Adrenal gland (tissue), 12 donors: ENCODE results near the gene TSKU. TPM values are rescaled to one million over a fixed set of nuclear protein-coding genes. Genes with fewer than 3 reads are reported as not detected.

ENCODE experiments used
- DNase-seq, 7 donors: peaks; one replicate each; pipeline ENCODE4 v3.0.0-alpha.2; 2019 to 2020
- H3K27ac ChIP-seq, 5 donors: fragments of 200-600 bp; sonication (generic) in 4 of 5; 1 replicate in 3 of 5; 2 replicates in 2 of 5; pipeline versions ENCODE4 v1.5.1 to v1.8.0; 2016 to 2020; ENCODE audit warnings: mild to moderate bottlenecking in 1 of 5
- H3K27me3 ChIP-seq: fragments of 200-600 bp; 2 replicates; pipeline ENCODE4 v1.8.0; 2021
- H3K36me3 ChIP-seq, 2 donors: fragments of 200-600 bp; replicated peaks in 1 of 2; 1 replicate in 1 of 2; 2 replicates in 1 of 2; pipeline versions ENCODE4 v1.5.1 to v1.8.0; 2018 to 2022
- H3K4me1 ChIP-seq, 2 donors: fragments of 200-600 bp; replicated peaks in 1 of 2; 1 replicate in 1 of 2; 2 replicates in 1 of 2; pipeline versions ENCODE4 v1.5.1 to v1.8.0; 2018 to 2021
- H3K4me3 ChIP-seq, 4 donors: fragments of 200-600 bp; sonication (generic) in 3 of 4; one replicate each; pipeline ENCODE4 v1.5.1; 2016 to 2018
- H3K9me3 ChIP-seq, 3 donors: fragments of 200-600 bp; sonication (generic) in 1 of 3; replicated peaks in 1 of 3; 1 replicate in 2 of 3; 2 replicates in 1 of 3; pipeline versions ENCODE4 v1.5.1 to v1.8.0; 2016 to 2021
- POLR2A ChIP-seq, 2 donors: fragments of 450-650 bp; IDR thresholded peaks; one replicate each; pipeline ENCODE4 v1.6.1; 2017; ENCODE audit warnings: antibody characterized with exemption in 2 of 2, mild to moderate bottlenecking in 2 of 2, moderate library complexity in 1 of 2
- WGBS, 4 donors: extraction: QIAGEN DNeasy Blood & Tissue Kit in 2 of 4; methylation state at CpG; one replicate each; pipeline versions ENCODE4 v1.1.5 to v1.1.7; 2013 to 2017; 5-methylcytosine and 5-hydroxymethylcytosine counted together
- intact Hi-C, 2 donors: fragments of 100-400 bp; cut with DNase I; formaldehyde crosslinking; loops; one replicate each; pipeline versions ENCODE4 v1.14.1 to v1.15.0; 2022 to 2023
- polyA plus RNA-seq, 3 donors: library from polyadenylated mRNA; stranded (reverse); fragments of 200-250 nt in 2 of 3; fragments of 350-450 nt in 1 of 3; fragmentation: Illumina TruSeq in 1 of 3; extraction: RNeasy Lipid Tissue Mini Kit (QIAGEN cat#74804) in 1 of 3; gene quantifications; one replicate each; pipeline ENCODE4 v1.2.3, GENCODE V29; 2013 to 2014
- total RNA-seq, 9 donors: library from RNA; depleted of rRNA in 4 of 9; stranded (reverse); fragments of >200 nt in 4 of 9; fragments of 120-200 nt in 1 of 9; fragmentation: NEBNext Ultra II Directional in 1 of 9; extraction: Animal tissue kit (Norgen Biotek cat#: 25700) in 1 of 9; gene quantifications; one replicate each; pipeline versions ENCODE4 v1.1.0 to v1.2.4, GENCODE V29; 2013 to 2023
- TF ChIP-seq, protein P1 (sequence below), 6 experiments: fragments of 450-650 bp in 4 of 6; fragments of 200-600 bp in 2 of 6; sonication (generic) in 1 of 6; IDR thresholded peaks; 1 replicate in 5 of 6; 2 replicates in 1 of 6; pipeline versions ENCODE4 v1.5.1 to v1.8.0; 2016 to 2021; ENCODE audit warnings: antibody characterized with exemption in 6 of 6, mild to moderate bottlenecking in 2 of 6, moderate library complexity in 1 of 6
- donor health status: healthy with polysubstance abuse.
- donor health status: Bipolar disorder and iron deficiency.
- donor health status: DM: yes; HTN: yes; CAD: no.
- donor health status: DM: no; HTN: no; CAD: no.
- donor health status: DM: no; HTN: no; CAD: no.
- donor health status: DM: yes; HTN: yes; CAD: no.

Gene TSKU
- total and polyA plus RNA-seq, 12 donors, result 6.7 to 129 (median 12.7) TPM

DNA sequence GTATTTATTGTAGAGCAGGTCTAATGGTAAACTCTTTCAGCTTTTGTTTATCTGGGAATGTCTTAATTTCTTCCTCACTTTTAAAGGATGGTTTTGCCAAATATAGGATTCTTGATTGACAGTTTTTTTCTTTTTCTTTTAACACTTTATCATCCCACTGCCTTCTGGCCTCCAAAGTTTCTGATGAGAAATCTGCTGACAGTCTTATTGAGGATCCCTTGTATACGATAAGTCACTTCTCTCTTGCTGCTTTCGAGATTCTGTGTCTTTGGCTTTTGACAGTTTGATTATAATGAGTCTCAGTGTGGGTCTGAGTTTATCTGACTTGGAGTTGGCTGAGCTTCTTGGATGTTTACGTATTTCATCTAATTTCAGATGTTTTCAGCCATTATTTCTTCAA lies 6.7 kb upstream of the TSKU start:
- Histone ChIP-seq H3K27me3 (no peaks in the 10 kb centered on the region), H3K4me1 (peaks cover 0 to 9% of the 10 kb centered on the region in 2 donors), H3K4me3 (no peak overlapping the region), H3K27ac (no peak overlapping the region), H3K9me3 (peaks cover 0 to 9% (median 0%) of the 10 kb centered on the region in 3 donors), H3K36me3 (no peaks in the 10 kb centered on the region)
- DNase-seq, result no peak
- 86 to 93% (median 90%) methylated on average over 3 of the region's 3 CpGs for WGBS, 4 donors
- intact Hi-C loops, result no loop called here
- no peak for TF ChIP-seq POLR2A (IDR thresholded peaks at IDR 0.05)
- TF ChIP-seq, protein P1, sequence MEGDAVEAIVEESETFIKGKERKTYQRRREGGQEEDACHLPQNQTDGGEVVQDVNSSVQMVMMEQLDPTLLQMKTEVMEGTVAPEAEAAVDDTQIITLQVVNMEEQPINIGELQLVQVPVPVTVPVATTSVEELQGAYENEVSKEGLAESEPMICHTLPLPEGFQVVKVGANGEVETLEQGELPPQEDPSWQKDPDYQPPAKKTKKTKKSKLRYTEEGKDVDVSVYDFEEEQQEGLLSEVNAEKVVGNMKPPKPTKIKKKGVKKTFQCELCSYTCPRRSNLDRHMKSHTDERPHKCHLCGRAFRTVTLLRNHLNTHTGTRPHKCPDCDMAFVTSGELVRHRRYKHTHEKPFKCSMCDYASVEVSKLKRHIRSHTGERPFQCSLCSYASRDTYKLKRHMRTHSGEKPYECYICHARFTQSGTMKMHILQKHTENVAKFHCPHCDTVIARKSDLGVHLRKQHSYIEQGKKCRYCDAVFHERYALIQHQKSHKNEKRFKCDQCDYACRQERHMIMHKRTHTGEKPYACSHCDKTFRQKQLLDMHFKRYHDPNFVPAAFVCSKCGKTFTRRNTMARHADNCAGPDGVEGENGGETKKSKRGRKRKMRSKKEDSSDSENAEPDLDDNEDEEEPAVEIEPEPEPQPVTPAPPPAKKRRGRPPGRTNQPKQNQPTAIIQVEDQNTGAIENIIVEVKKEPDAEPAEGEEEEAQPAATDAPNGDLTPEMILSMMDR (IDR thresholded peaks at IDR 0.05), result no peak

DNA sequence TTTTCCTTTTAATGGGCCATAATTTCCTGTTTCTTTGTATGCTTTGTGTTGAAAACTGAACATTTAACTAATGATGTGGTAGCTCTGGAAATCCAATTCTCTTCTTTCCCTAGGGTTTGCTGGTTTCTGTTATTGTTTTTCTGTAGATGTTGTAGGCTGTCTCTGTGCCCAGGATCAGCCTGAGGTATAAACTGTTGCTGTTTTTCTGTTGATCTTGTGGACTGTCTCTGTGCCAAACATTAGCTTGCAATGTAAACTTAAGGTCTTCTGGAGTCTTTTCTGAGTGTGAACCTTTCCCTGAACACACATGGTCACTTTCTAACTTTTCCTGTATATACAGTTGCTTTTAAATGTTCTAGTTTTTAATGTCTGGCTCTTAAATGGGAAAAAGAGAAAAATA lies 5.9 kb upstream of the TSKU start:
- no peaks in the 10 kb centered on the region for H3K36me3 ChIP-seq
- H3K4me1 ChIP-seq, result peaks cover 0 to under 1% of the 10 kb centered on the region in 2 donors
- H3K4me3 ChIP-seq, result no peak overlapping the region
- peaks cover 0 to 9% (median 0%) of the 10 kb centered on the region in 3 donors for H3K9me3 ChIP-seq
- TF ChIP-seq, protein P1 (IDR thresholded peaks at IDR 0.05), result no peak
- TF ChIP-seq POLR2A (IDR thresholded peaks at IDR 0.05), result no peak
- intact Hi-C loops, result no loop called here
- H3K27ac ChIP-seq, result no peak overlapping the region
- H3K27me3 ChIP-seq, result no peaks in the 10 kb centered on the region
- DNase-seq, result no peak

DNA sequence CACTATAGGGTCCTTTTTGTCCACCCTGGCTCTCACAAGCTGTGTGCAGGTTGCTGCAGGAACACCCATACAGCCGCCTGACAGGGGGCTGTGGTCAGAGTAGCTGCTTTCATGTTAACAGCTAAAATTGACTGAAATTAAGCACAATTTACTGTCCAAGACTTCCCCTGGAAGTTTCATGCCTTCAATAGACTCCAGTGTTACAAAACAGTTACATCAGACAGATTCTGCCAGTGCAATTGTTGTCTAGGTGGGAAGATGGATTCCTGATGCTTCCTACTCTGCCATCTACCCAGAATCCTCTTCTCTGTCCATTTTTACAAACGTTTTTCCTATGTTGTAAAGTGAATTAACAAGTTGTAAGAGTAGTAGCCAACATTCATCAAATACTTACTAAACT lies 5.3 kb upstream of the TSKU start:
- TF ChIP-seq POLR2A (IDR thresholded peaks at IDR 0.05), result no peak
- TF ChIP-seq, protein P1 (IDR thresholded peaks at IDR 0.05), result no peak

DNA sequence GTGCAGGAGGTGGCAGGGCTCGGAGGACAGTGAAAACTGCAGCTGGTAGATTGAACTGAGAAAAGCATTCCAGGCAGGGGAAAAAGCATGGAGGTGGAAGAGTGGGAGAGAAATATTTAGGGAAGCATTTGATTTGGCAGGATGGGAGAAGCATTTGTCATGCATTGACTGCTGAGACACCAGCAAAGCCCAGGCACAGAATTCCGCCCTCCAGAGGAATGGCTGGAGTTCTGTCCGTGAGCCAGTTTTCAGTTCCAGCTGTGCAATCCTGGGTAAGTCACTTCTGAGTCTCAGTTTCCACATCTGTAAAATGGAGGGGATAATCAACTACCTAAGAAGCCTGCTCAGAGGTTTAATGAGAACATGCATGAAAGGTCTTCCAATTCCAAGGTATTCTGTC lies 4.3 kb upstream of the TSKU start:
- 70 to 90% (median 85%) methylated on average over 3 of the region's 3 CpGs for WGBS, 4 donors
- TF ChIP-seq, protein P1 (IDR thresholded peaks at IDR 0.05), result no peak
- TF ChIP-seq POLR2A (IDR thresholded peaks at IDR 0.05), result no peak
- H3K4me3 ChIP-seq, result no peak overlapping the region
- intact Hi-C loops, result no loop called here
- H3K27me3 ChIP-seq, result no peaks in the 10 kb centered on the region
- peaks cover 6% of the 10 kb centered on the region in 2 donors for H3K4me1 ChIP-seq
- H3K27ac ChIP-seq, result no peak overlapping the region
- peaks cover 0 to 9% (median 0%) of the 10 kb centered on the region in 3 donors for H3K9me3 ChIP-seq
- no peak for DNase-seq
- H3K36me3 ChIP-seq, result no peaks in the 10 kb centered on the region

More for the DNA sequence above, 5.3 kb upstream of the TSKU start:
- DNase-seq, result no peak
- Histone ChIP-seq H3K27ac (no peak overlapping the region), H3K27me3 (no peaks in the 10 kb centered on the region), H3K4me1 (no peaks in the 10 kb centered on the region), H3K36me3 (no peaks in the 10 kb centered on the region), H3K9me3 (peaks cover 0 to 9% (median 0%) of the 10 kb centered on the region in 3 donors), H3K4me3 (no peak overlapping the region)
- intact Hi-C loops, result no loop called here
- 50 to 54% (median 53%) methylated on average over 2 of the region's 2 CpGs for WGBS, 4 donors
